ENCODE results near the gene SPRING1. TPM values are rescaled to one million over a fixed set of nuclear protein-coding genes. Genes with fewer than 3 reads are reported as not detected.

The SPRING1 gene
- total RNA-seq, 4 donors from 2014 or later: 6.2 to 19.2 (median 16.3) TPM

GRCh38 chr12:116698116-116698515 is 39.8 kb downstream of the SPRING1 start:
- intact Hi-C loops (cut with DNase I): no loop called here

GRCh38 chr12:116697716-116698115 is 40.2 kb downstream of the SPRING1 start:
- Histone ChIP-seq H3K27ac (replicated peaks in 1 of 4) (no peak overlapping the region), H3K9me3 (no peaks in the 10 kb centered on the region), H3K36me3 (no peaks in the 10 kb centered on the region), H3K4me3 (no peak overlapping the region), H3K27me3 (peaks cover 0 to 28% (median 9%) of the 10 kb centered on the region in 4 donors), H3K4me1 (peaks cover 13 to 25% (median 15%) of the 10 kb centered on the region in 4 donors)
- 79% methylated on average over 11 of the region's 11 CpGs for WGBS
- no peak for DNase-seq (ENCODE audit: extremely low spot score)
- intact Hi-C loops (cut with DNase I): no loop called here
- TF ChIP-seq POLR2AphosphoS5 (IDR thresholded peaks at IDR 0.05): no peak
- TF ChIP-seq CTCF (IDR thresholded peaks at IDR 0.05): no peak
- TF ChIP-seq POLR2A (IDR thresholded peaks at IDR 0.05; ENCODE audit: low read depth): no peak
- TF ChIP-seq EP300 (IDR thresholded peaks at IDR 0.05): no peak

More at GRCh38 chr12:116698116-116698515, 39.8 kb downstream of the SPRING1 start:
- no peaks in the 10 kb centered on the region for H3K9me3 ChIP-seq
- H3K27ac ChIP-seq (replicated peaks in 1 of 4): no peak overlapping the region
- no peak overlapping the region for H3K4me3 ChIP-seq
- H3K4me1 ChIP-seq: peaks cover 9 to 21% (median 13%) of the 10 kb centered on the region in 4 donors
- DNase-seq (ENCODE audit: extremely low spot score): no peak
- WGBS: 92% methylated on average over 8 of the region's 8 CpGs
- no peak for TF ChIP-seq EP300 (IDR thresholded peaks at IDR 0.05)
- TF ChIP-seq CTCF (IDR thresholded peaks at IDR 0.05): no peak
- TF ChIP-seq POLR2AphosphoS5 (IDR thresholded peaks at IDR 0.05): no peak
- no peak for TF ChIP-seq POLR2A (IDR thresholded peaks at IDR 0.05; ENCODE audit: low read depth)
- no peaks in the 10 kb centered on the region for H3K36me3 ChIP-seq
- H3K27me3 ChIP-seq: peaks cover 0 to 24% (median 9%) of the 10 kb centered on the region in 4 donors

- Histone ChIP-seq H3K9me3 (no peaks in the 10 kb centered on the region), H3K27me3 (peaks cover 0 to 32% (median 11%) of the 10 kb centered on the region in 4 donors), H3K36me3 (no peaks in the 10 kb centered on the region), H3K4me1 (peaks cover 13 to 26% (median 17%) of the 10 kb centered on the region in 4 donors), H3K27ac (replicated peaks in 1 of 4) (no peak overlapping the region), H3K4me3 (no peak overlapping the region)
- TF ChIP-seq CTCF (IDR thresholded peaks at IDR 0.05) (peak in 1 of 3 experiments; percentile 14), EP300 (IDR thresholded peaks at IDR 0.05) (no peak), POLR2AphosphoS5 (IDR thresholded peaks at IDR 0.05) (no peak), POLR2A (IDR thresholded peaks at IDR 0.05; ENCODE audit: low read depth) (no peak)
- intact Hi-C loops (cut with DNase I): no loop called here
- no peak for DNase-seq (ENCODE audit: extremely low spot score)
- whole genome bisulfite sequencing: 89% methylated on average over 4 of the region's 7 CpGs
Observed at GRCh38 chr12:116697305-116697704, 40.6 kb downstream of the SPRING1 start.

- DNase-seq (ENCODE audit: extremely low spot score): no peak
- peaks cover 13 to 26% (median 17%) of the 10 kb centered on the region in 4 donors for H3K4me1 ChIP-seq
- H3K27me3 ChIP-seq: peaks cover 0 to 49% (median 14%) of the 10 kb centered on the region in 4 donors
- intact Hi-C loops (cut with DNase I): no loop called here
- H3K4me3 ChIP-seq: no peak overlapping the region
- no peak overlapping the region for H3K27ac ChIP-seq (replicated peaks in 1 of 4)
- WGBS: 58% methylated on average over 3 of the region's 3 CpGs
- H3K36me3 ChIP-seq: no peaks in the 10 kb centered on the region
- TF ChIP-seq POLR2A (IDR thresholded peaks at IDR 0.05; ENCODE audit: low read depth): no peak
- TF ChIP-seq CTCF (IDR thresholded peaks at IDR 0.05): no peak
- no peaks in the 10 kb centered on the region for H3K9me3 ChIP-seq
Observed at GRCh38 chr12:116695464-116695725, 42.5 kb downstream of the SPRING1 start.

Data from esophagus muscularis mucosa (tissue), 4 donors.